ENCODE results near the gene OAF. TPM values are rescaled to one million over a fixed set of nuclear protein-coding genes. Genes with fewer than 3 reads are reported as not detected.

OAF gene
- polyA plus RNA-seq, 1 experiment: 47.5 TPM

- peaks cover 24% of the 10 kb centered on the region for H3K27me3 ChIP-seq (ENCODE audit: control insufficient read depth, insufficient read depth, low read length)
- ChIA-PET POLR2A (no interaction called here), CTCF (interaction anchor here (1.6 to 16.4 kb wide), 6 partner anchors 9 to 67 kb away, joined by 5 to 250 read pairs (median 44); no protein-coding TSS in a partner anchor)
Observed at GRCh38 chr11:120233207-120233803, 22.5 kb downstream of the OAF start.

DNA sequence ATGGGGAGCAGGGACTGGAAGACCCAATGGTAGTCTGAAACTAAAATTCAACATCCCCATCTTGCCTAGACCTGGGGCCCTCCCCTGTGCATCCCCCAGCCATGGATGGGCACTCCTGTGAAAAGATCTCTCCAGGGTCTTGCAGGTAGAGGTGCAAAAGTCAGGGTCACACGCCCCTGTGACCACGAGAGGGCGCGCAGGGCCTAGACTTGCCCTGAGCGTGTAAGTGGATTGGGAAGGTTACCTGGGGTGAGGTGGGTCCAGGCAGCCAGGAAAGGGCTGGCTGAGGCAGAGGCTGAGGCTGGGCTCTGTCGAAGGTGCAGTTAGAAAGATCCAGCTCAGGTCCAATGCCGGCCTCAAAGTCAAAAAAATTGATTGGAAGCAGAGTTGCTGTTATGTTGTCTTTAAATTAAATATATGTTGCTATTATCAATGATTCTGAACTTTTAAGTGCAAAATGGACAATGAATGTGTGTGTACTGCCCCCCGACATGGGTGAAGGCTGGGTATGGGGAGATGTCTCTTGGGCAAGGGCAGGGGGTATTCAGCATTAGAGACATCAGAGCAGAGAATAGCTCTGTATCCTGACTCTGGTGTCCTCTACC lies 24.3 kb downstream of the OAF start:
- H3K27me3 ChIP-seq (ENCODE audit: control insufficient read depth, insufficient read depth, low read length): peaks cover 35% of the 10 kb centered on the region
- ChIA-PET CTCF (interaction anchor here (1.1 to 16.4 kb wide), 8 partner anchors 11 to 274 kb away, joined by 3 to 250 read pairs (median 28); no protein-coding TSS in a partner anchor), POLR2A (no interaction called here)
- TF ChIP-seq CTCF (IDR thresholded peaks at IDR 0.05; ENCODE audit: insufficient read depth, low read depth, low read length): peak; percentile 80
- H3K36me3 ChIP-seq (ENCODE audit: control insufficient read depth, insufficient read depth, low read length): no peaks in the 10 kb centered on the region
- DNase-seq (ENCODE audit: low read depth): no peak
- H3K4me3 ChIP-seq (ENCODE audit: low read depth, low read length): no peak overlapping the region

More at GRCh38 chr11:120233207-120233803, 22.5 kb downstream of the OAF start:
- TF ChIP-seq CTCF (IDR thresholded peaks at IDR 0.05; ENCODE audit: insufficient read depth, low read depth, low read length): no peak
- H3K4me3 ChIP-seq (ENCODE audit: low read depth, low read length): no peak overlapping the region
- H3K36me3 ChIP-seq (ENCODE audit: control insufficient read depth, insufficient read depth, low read length): no peaks in the 10 kb centered on the region; the same call in 1 of the 2 replicates
- DNase-seq (ENCODE audit: low read depth): no peak

DNA sequence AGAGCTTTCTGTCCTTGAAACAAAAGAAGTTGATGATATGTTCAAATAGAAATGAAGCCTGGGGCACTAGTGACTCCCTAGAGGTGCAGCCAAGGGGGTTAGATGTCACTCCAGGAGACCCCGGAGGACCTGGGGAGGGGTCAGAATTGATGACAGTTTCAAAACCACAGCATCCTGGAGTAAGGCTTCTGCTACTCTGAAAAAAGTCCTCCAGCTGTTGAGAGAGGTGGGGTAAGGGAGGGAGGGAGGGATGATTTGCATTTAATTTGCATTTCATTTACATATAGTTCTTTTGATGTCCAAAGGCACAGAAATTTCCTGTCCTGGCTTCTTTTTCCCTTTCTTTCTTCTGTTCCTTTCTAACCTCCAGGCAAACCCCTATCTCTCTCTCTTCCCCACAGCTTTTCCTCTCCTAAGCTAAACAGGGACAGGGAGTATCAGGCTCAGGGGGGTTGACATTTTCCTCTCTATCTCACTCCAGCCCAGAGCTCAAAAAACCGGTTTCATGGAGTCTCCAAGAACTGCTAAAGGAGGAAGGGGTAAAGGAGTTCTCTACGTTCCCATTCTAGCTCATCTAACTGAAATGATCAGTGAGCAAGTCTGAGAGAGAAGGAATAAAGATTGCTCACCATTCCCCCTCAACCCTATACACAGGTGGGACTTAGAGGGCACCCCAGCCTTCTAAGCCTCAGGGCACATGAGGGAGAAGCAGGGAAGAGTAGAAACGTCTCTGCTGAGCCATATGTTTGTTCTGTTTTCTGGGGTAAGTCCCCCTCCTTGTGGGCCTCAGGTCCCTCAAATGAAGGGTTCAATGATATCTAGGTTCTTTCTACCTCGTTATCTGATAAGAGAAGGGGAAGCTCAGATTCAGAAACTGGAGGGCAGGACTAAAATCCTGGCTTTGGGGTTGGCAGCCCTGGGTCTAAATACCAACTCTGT lies 25.6 kb downstream of the OAF start:
- Histone ChIP-seq H3K4me3 (ENCODE audit: low read depth, low read length) (no peak overlapping the region), H3K27me3 (ENCODE audit: control insufficient read depth, insufficient read depth, low read length) (peaks cover 47% of the 10 kb centered on the region), H3K36me3 (ENCODE audit: control insufficient read depth, insufficient read depth, low read length) (no peaks in the 10 kb centered on the region)
- POLR2A ChIA-PET: no interaction called here
- no peak for TF ChIP-seq CTCF (IDR thresholded peaks at IDR 0.05; ENCODE audit: insufficient read depth, low read depth, low read length)
- no peak for DNase-seq (ENCODE audit: low read depth)
- CTCF ChIA-PET: interaction anchor here (0.5 to 16.4 kb wide), 12 partner anchors 11 to 480 kb away, joined by 3 to 250 read pairs (median 6); no protein-coding TSS in a partner anchor

GRCh38 chr11:120238968-120239620 lies 28.3 kb downstream of the OAF start:
- DNase-seq (ENCODE audit: low read depth): no peak
- ChIA-PET CTCF (interaction anchor here (0.8 to 14.1 kb wide), 3 partner anchors 62 to 74 kb away, joined by 3 to 219 read pairs (median 5); no protein-coding TSS in a partner anchor), POLR2A (no interaction called here)
- peaks cover 59% of the 10 kb centered on the region for H3K27me3 ChIP-seq (ENCODE audit: control insufficient read depth, insufficient read depth, low read length)
- no peaks in the 10 kb centered on the region for H3K36me3 ChIP-seq (ENCODE audit: control insufficient read depth, insufficient read depth, low read length)
- H3K4me3 ChIP-seq (ENCODE audit: low read depth, low read length): no peak overlapping the region
- TF ChIP-seq CTCF (IDR thresholded peaks at IDR 0.05; ENCODE audit: insufficient read depth, low read depth, low read length): no peak

Data from BJ (cell line).